ENCODE data around the gene PKNOX2. TPM values are rescaled to one million over a fixed set of nuclear protein-coding genes. Genes with fewer than 3 reads are reported as not detected.

Gene PKNOX2, protein sequence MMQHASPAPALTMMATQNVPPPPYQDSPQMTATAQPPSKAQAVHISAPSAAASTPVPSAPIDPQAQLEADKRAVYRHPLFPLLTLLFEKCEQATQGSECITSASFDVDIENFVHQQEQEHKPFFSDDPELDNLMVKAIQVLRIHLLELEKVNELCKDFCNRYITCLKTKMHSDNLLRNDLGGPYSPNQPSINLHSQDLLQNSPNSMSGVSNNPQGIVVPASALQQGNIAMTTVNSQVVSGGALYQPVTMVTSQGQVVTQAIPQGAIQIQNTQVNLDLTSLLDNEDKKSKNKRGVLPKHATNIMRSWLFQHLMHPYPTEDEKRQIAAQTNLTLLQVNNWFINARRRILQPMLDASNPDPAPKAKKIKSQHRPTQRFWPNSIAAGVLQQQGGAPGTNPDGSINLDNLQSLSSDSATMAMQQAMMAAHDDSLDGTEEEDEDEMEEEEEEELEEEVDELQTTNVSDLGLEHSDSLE
- total RNA-seq = under 0.01 and 0.20 TPM in 2 replicates

DNA sequence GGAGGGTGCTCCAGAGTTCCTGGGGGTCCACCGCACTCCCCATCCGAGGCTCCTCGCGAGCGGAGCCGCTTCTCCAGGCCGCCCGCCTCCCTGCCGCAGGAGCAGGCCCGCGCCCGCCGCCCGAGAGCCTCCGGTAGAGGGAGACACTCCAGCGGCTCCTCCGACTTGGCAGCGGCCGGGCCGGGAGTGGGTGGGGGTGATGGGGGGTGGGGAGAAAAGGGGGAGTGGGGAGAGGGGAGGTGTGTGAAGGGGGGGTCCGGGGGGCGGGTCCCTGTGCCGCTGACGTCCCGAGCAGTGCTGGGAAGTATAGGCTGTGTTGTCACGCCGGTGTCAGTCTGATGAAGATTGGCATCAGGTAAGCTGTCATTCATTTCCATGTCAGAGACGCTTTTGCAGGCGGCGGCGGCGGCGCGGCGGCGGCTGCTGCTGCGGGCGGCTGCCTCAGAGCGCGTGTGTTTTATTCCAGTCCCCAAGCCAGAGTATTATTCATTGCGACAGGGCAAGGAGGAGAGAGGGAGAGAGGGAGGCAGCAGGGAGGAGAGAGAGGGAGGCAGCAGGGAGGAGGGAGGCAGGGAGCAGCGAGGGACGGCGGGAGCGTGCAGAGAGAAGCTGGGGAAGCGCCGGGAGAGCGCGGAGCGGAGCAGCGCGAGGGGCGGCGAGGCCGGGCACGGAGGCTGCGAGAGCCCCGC is at the start of gene PKNOX2:
PKNOX2 (plus strand) TSS at position 330 of the 689 bp plus-strand sequence. CDS start 186,555 bp downstream, outside the sequence.

Small RNAs within 50 kb of the gene (small RNA-seq; reads per million reads assigned to genes)
- not detected for gene RNU6-321P

Other genes with a start within 250 kb of the PKNOX2 start
- 0.20 TPM in 1 of 2 replicates, not detected in the other for gene HEPN1, start 245.5 kb upstream of the PKNOX2 start, total RNA-seq
- not detected in 2 replicates for gene HEPACAM, start 228.7 kb upstream of the PKNOX2 start, total RNA-seq
- 3.3 and 7.0 TPM in 2 replicates for gene CCDC15, start 210.5 kb upstream of the PKNOX2 start, total RNA-seq
- 0.73 and 3.1 TPM in 2 replicates for gene SLC37A2, start 101.4 kb upstream of the PKNOX2 start, total RNA-seq
- 21.5 and 25.7 TPM in 2 replicates for gene TMEM218, start 53.1 kb upstream of the PKNOX2 start, total RNA-seq